Astrocyte (in vitro differentiated cells and primary cell): ENCODE data around the gene IFT27. TPM values are rescaled to one million over a fixed set of nuclear protein-coding genes. Genes with fewer than 3 reads are reported as not detected.

ENCODE experiments used
- DNase-seq: peaks from one replicate; pipeline ENCODE4 v3.0.0-alpha.2; 2010; ENCODE audit warnings: low read depth
- FAIRE-seq: peaks from 2 replicates; lab custom pipeline; 2011; peaks lifted over from hg19 to GRCh38; lab: Jason Lieb, UNC
- H2AFZ ChIP-seq: 2 replicates; pipeline ENCODE4 v1.6.0; 2012; ENCODE audit warnings: low read depth, low read length, inconsistent platforms
- H3K27ac ChIP-seq: 2 replicates; pipeline ENCODE4 v1.5.1; 2011; ENCODE audit warnings: low read depth, low read length, inconsistent platforms
- H3K27me3 ChIP-seq: 2 replicates; pipeline ENCODE4 v1.6.0; 2011; ENCODE audit warnings: low read length, inconsistent platforms; ENCODE audit not compliant: insufficient read depth
- H3K36me3 ChIP-seq: 2 replicates; pipeline ENCODE4 v1.5.1; 2011; ENCODE audit warnings: low read length, inconsistent platforms; ENCODE audit not compliant: insufficient read depth
- H3K4me1 ChIP-seq: 2 replicates; pipeline ENCODE4 v1.5.1; 2011; ENCODE audit warnings: low read length, inconsistent platforms; ENCODE audit not compliant: insufficient read depth
- H3K4me2 ChIP-seq: 2 replicates; pipeline ENCODE4 v1.6.0; 2012; ENCODE audit warnings: low read length, inconsistent platforms
- H3K4me3 ChIP-seq: 2 replicates; pipeline ENCODE4 v1.5.1; 2011; ENCODE audit warnings: low read depth, mild to moderate bottlenecking, low read length, inconsistent platforms; ENCODE audit not compliant: insufficient read depth
- H3K79me2 ChIP-seq: 2 replicates; pipeline ENCODE4 v1.6.0; 2012; ENCODE audit warnings: mild to moderate bottlenecking, low read length, inconsistent platforms; ENCODE audit not compliant: insufficient read depth
- H3K9ac ChIP-seq: 2 replicates; pipeline ENCODE4 v1.6.0; 2012; ENCODE audit warnings: mild to moderate bottlenecking, low read length, inconsistent platforms
- H3K9me3 ChIP-seq: 2 replicates; pipeline ENCODE4 v1.5.1; 2012; ENCODE audit warnings: low read depth, mild to moderate bottlenecking, low read length, inconsistent platforms; ENCODE audit not compliant: insufficient read depth
- H4K20me1 ChIP-seq: 2 replicates; pipeline ENCODE4 v1.6.0; 2012; ENCODE audit warnings: low read length, inconsistent platforms; ENCODE audit not compliant: insufficient read depth
- H3K27ac Mint-ChIP-seq: one replicate; pipeline ENCODE4 v1.8.0; 2021; ENCODE audit warnings: mild to moderate bottlenecking, mixed read lengths; ENCODE audit not compliant: unreplicated experiment
- H3K27me3 Mint-ChIP-seq: one replicate; pipeline ENCODE4 v1.8.0; 2021; ENCODE audit warnings: low read depth, mixed read lengths; ENCODE audit not compliant: unreplicated experiment
- H3K36me3 Mint-ChIP-seq: one replicate; pipeline ENCODE4 v1.8.0; 2021; ENCODE audit warnings: low read depth, mixed read lengths; ENCODE audit not compliant: unreplicated experiment
- H3K4me1 Mint-ChIP-seq: one replicate; pipeline ENCODE4 v1.8.0; 2021; ENCODE audit warnings: low read depth, mixed read lengths; ENCODE audit not compliant: unreplicated experiment
- H3K4me3 Mint-ChIP-seq: one replicate; pipeline ENCODE4 v1.8.0; 2021; ENCODE audit warnings: mild to moderate bottlenecking, moderate library complexity, mixed read lengths; ENCODE audit not compliant: unreplicated experiment
- H3K9me3 Mint-ChIP-seq: one replicate; pipeline ENCODE4 v1.8.0; 2021; ENCODE audit warnings: mild to moderate bottlenecking, mixed read lengths; ENCODE audit not compliant: unreplicated experiment
- CTCF ChIP-seq: IDR thresholded peaks from 2 replicates; pipeline ENCODE4 v1.5.1; 2011; ENCODE audit warnings: low read depth, mild to moderate bottlenecking, inconsistent platforms, low read length, moderate library complexity; ENCODE audit not compliant: insufficient read depth
- EZH2 ChIP-seq: IDR thresholded peaks from 2 replicates; pipeline ENCODE4 v1.6.1; 2012; ENCODE audit warnings: mild to moderate bottlenecking, low read length, inconsistent platforms; ENCODE audit not compliant: insufficient read depth
- total RNA-seq: library from RNA; stranded (reverse); gene quantifications from 2 replicates; pipeline ENCODE4 v1.2.1, GENCODE V29; 2021

The IFT27 gene
- total RNA-seq, 1 donor from 2014 or later: 30.1 TPM

DNA sequence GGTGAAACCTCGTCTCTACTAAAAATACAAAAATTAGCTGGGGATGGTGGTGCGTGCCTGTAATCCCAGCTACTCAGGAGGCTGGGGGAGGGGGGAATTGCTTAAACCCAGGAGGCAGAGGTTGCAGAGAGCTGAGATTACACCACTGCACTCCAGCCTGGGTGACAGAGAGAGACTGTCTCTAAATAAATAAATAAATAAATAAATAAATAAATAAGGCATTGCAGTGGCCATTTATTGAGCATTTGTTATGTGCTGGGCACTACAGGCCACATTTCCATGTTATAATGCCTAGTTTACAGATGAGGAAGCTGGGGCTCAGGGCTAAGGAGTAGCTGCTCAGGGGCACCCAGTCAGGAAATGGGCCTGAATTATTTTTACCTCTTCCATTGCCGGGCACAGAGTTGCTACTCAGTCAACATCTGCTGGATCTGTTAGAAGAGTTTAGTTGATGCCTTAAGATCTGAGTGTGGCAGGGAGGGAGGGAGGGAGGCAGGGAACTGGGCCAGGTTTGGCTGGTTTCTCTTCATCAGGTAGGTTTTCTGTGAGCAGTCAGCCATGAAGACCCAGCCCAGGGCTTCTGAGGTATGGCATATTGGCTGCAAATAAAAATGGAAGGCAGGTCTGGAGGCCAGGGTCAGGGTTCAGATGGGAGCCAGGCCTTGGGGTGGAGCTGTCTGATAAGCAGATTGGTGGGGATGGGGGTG, 35.3 kb upstream of the IFT27 start:
- no peaks in the 10 kb centered on the region for H3K4me1 ChIP-seq
- no peak overlapping the region for H3K4me3 Mint-ChIP-seq
- H3K9ac ChIP-seq: no peak overlapping the region
- H3K36me3 ChIP-seq: no peaks in the 10 kb centered on the region
- H3K79me2 ChIP-seq: no peaks in the 10 kb centered on the region
- peaks cover 11% of the 10 kb centered on the region for H3K4me1 Mint-ChIP-seq
- no peak overlapping the region for H2AFZ ChIP-seq
- H4K20me1 ChIP-seq: no peaks in the 10 kb centered on the region
- no peak for TF ChIP-seq CTCF
- no peak for TF ChIP-seq EZH2
- no peak for FAIRE-seq
- peaks cover 39% of the 10 kb centered on the region for H3K27me3 ChIP-seq
- no peak overlapping the region for H3K27ac ChIP-seq
- no peak overlapping the region for H3K27ac Mint-ChIP-seq
- H3K9me3 ChIP-seq: no peaks in the 10 kb centered on the region
- H3K4me2 ChIP-seq: no peak overlapping the region
- H3K4me3 ChIP-seq: no peak overlapping the region
- DNase-seq: no peak
- no peaks in the 10 kb centered on the region for H3K9me3 Mint-ChIP-seq
- peaks cover 75% of the 10 kb centered on the region for H3K27me3 Mint-ChIP-seq
- no peaks in the 10 kb centered on the region for H3K36me3 Mint-ChIP-seq

DNA sequence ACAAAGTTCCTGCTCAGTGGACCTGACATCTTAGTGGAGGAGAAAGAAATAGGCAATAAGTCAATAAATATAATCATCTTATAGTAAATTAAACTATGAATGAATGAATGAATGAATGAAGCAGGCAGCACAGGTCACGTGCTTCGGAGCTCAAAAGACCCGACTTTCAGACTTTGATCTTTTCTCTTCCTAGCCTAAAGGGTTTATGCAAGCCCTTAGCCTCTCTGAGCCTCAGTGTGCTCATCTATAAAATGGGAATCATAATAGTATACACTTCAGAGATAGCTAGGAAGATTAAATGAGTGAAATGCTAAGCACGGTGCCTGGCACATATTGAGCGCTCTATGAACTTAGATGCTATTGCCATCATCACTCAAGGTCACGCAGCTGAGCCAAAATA, 33.4 kb upstream of the IFT27 start:
- H3K4me3 Mint-ChIP-seq: no peak overlapping the region
- no peak for DNase-seq
- TF ChIP-seq EZH2 (no peak), CTCF (no peak)
- Histone ChIP-seq H2AFZ (no peak overlapping the region), H3K4me2 (no peak overlapping the region), H3K4me1 (no peaks in the 10 kb centered on the region), H3K4me3 (no peak overlapping the region), H3K27me3 (peaks cover 27% of the 10 kb centered on the region), H3K9me3 (no peaks in the 10 kb centered on the region), H3K79me2 (no peaks in the 10 kb centered on the region), H3K27ac (no peak overlapping the region), H4K20me1 (no peaks in the 10 kb centered on the region), H3K36me3 (no peaks in the 10 kb centered on the region), H3K9ac (no peak overlapping the region)
- H3K4me1 Mint-ChIP-seq: peaks cover 11% of the 10 kb centered on the region
- no peaks in the 10 kb centered on the region for H3K9me3 Mint-ChIP-seq
- no peak for FAIRE-seq
- H3K36me3 Mint-ChIP-seq: no peaks in the 10 kb centered on the region
- H3K27ac Mint-ChIP-seq: no peak overlapping the region
- H3K27me3 Mint-ChIP-seq: peaks cover 76% of the 10 kb centered on the region

- peak overlapping the region; percentile 14 for H3K27ac Mint-ChIP-seq
- H3K9me3 ChIP-seq: no peaks in the 10 kb centered on the region
- no peaks in the 10 kb centered on the region for H3K79me2 ChIP-seq
- peaks cover 11% of the 10 kb centered on the region for H3K4me1 Mint-ChIP-seq
- no peaks in the 10 kb centered on the region for H4K20me1 ChIP-seq
- no peak overlapping the region for H2AFZ ChIP-seq
- TF ChIP-seq EZH2 (no peak), CTCF (no peak)
- no peak overlapping the region for H3K4me3 ChIP-seq
- H3K27me3 ChIP-seq: peaks cover 26% of the 10 kb centered on the region
- DNase-seq: no peak
- no peaks in the 10 kb centered on the region for H3K36me3 ChIP-seq
- no peak overlapping the region for H3K4me2 ChIP-seq
- no peak for FAIRE-seq
- H3K27ac ChIP-seq: no peak overlapping the region
- peaks cover 76% of the 10 kb centered on the region for H3K27me3 Mint-ChIP-seq
- no peaks in the 10 kb centered on the region for H3K36me3 Mint-ChIP-seq
- no peaks in the 10 kb centered on the region for H3K4me1 ChIP-seq
- no peaks in the 10 kb centered on the region for H3K9me3 Mint-ChIP-seq
- no peak overlapping the region for H3K9ac ChIP-seq
- H3K4me3 Mint-ChIP-seq: no peak overlapping the region
Observed at GRCh38 chr22:36808721-36809344, 32.9 kb upstream of the IFT27 start.
